Neural progenitor cell (in vitro differentiated cells): Measurements from ENCODE around the gene DSCAML1. TPM values are rescaled to one million over a fixed set of nuclear protein-coding genes. Genes with fewer than 3 reads are reported as not detected.
A peak's percentile ranks its signal among the peaks of the same experiment; 100 is the strongest.

Source experiments
- DNase-seq: peaks from one replicate; pipeline ENCODE4 v3.0.0-alpha.2; 2016; ENCODE audit warnings: low spot score
- H2AFZ ChIP-seq: fragments of 200-600 bp; sonication (generic); replicated peaks from 2 replicates; pipeline ENCODE4 v1.6.1; 2016; ENCODE audit warnings: antibody characterized with exemption
- H3F3A ChIP-seq: fragments of 200-600 bp; sonication (generic); 2 replicates; pipeline ENCODE4 v1.6.1; 2016; ENCODE audit warnings: antibody characterized with exemption, low read depth
- H3K27ac ChIP-seq: fragments of 200-600 bp; sonication (generic); 2 replicates; pipeline ENCODE4 v1.5.1; 2016; ENCODE audit warnings: mild to moderate bottlenecking
- H3K27me3 ChIP-seq: fragments of 200-600 bp; sonication (generic); 2 replicates; pipeline ENCODE4 v1.6.1; 2016; ENCODE audit warnings: mild to moderate bottlenecking, moderate library complexity
- H3K36me3 ChIP-seq: fragments of 200-600 bp; sonication (generic); 2 replicates; pipeline ENCODE4 v1.5.1; 2016
- H3K4me1 ChIP-seq: fragments of 200-600 bp; sonication (generic); 2 replicates; pipeline ENCODE4 v1.6.1; 2016; ENCODE audit warnings: mixed run types
- H3K4me2 ChIP-seq: fragments of 200-600 bp; sonication (generic); 2 replicates; pipeline ENCODE4 v1.6.1; 2016
- H3K4me3 ChIP-seq: fragments of 200-600 bp; sonication (generic); 2 replicates; pipeline ENCODE4 v1.5.1; 2016
- H3K79me2 ChIP-seq: fragments of 200-600 bp; sonication (generic); 2 replicates; pipeline ENCODE4 v1.6.1; 2016; ENCODE audit warnings: low read depth
- H3K9ac ChIP-seq: fragments of 200-600 bp; sonication (generic); 2 replicates; pipeline ENCODE4 v1.6.1; 2016
- H3K9me3 ChIP-seq: fragments of 200-600 bp; sonication (generic); 2 replicates; pipeline ENCODE4 v1.5.1; 2016; ENCODE audit warnings: low read depth
- H4K20me1 ChIP-seq: fragments of 200-600 bp; sonication (generic); 2 replicates; pipeline ENCODE4 v1.6.1; 2016; ENCODE audit warnings: low read depth
- H3K27ac Mint-ChIP-seq: 3 replicates; pipeline ENCODE4 v1.8.0; 2021; ENCODE audit warnings: mixed read lengths
- H3K27me3 Mint-ChIP-seq: 2 replicates; pipeline ENCODE4 v1.8.0; 2022; ENCODE audit warnings: low read depth, mild to moderate bottlenecking, inconsistent platforms, moderate library complexity, mixed read lengths; ENCODE audit not compliant: insufficient read depth
- H3K36me3 Mint-ChIP-seq: 3 replicates; pipeline ENCODE4 v1.8.0; 2021; ENCODE audit warnings: mixed read lengths
- H3K4me1 Mint-ChIP-seq: 3 replicates; pipeline ENCODE4 v1.8.0; 2021; ENCODE audit warnings: mixed read lengths
- H3K4me3 Mint-ChIP-seq: 3 replicates; pipeline ENCODE4 v1.8.0; 2021; ENCODE audit warnings: mild to moderate bottlenecking, moderate library complexity, mixed read lengths
- H3K9me3 Mint-ChIP-seq: 3 replicates; pipeline ENCODE4 v1.8.0; 2020; ENCODE audit warnings: mixed read lengths
- EZH2 ChIP-seq: fragments of 200-600 bp; sonication (generic); IDR thresholded peaks from 2 replicates; pipeline ENCODE4 v1.6.1; 2017; ENCODE audit warnings: antibody characterized with exemption, mild to moderate bottlenecking, moderate library complexity
- EZH2phosphoT487 ChIP-seq: fragments of 200-600 bp; sonication (generic); IDR thresholded peaks from 2 replicates; pipeline ENCODE4 v1.6.1; 2017; ENCODE audit warnings: antibody characterized with exemption
- total RNA-seq: library from RNA; depleted of rRNA; stranded (reverse); fragments of >200 nt; gene quantifications from 2 replicates; pipeline ENCODE4 v1.2.3, GENCODE V29; 2015; ENCODE audit warnings: low replicate concordance
- TF ChIP-seq, protein P1 (sequence below): fragments of 200-600 bp; sonication (generic); IDR thresholded peaks from 2 replicates; pipeline ENCODE4 v1.5.1; 2017; ENCODE audit warnings: antibody characterized with exemption, mild to moderate bottlenecking

Gene DSCAML1
- total RNA-seq, 1 donor from 2014 or later, result 0.06 TPM

DNA sequence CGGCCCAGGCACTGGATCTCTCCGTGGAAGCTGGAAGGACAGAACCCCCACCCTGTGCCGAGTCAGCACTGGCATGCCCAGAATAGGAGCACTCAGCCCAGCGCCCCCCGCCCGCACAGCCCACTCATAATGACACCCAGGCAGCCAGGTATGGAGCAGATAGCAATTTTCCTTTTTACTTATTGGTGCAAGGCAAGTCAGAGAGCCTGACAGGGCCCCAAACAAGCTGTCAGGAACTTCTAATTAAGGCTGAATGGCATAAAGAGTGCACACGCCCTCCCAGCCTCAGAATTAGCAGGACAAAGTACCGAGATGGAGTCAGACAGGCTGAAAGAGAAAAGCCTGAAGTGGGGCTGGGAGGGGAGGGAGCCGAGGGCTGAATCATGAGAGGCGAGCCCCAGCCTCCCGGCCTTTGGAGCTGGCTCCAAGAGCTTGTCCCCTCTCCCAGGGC, 76.9 kb downstream of the DSCAML1 start:
- peak overlapping the region; percentile 26 for H3K4me3 ChIP-seq

DNA sequence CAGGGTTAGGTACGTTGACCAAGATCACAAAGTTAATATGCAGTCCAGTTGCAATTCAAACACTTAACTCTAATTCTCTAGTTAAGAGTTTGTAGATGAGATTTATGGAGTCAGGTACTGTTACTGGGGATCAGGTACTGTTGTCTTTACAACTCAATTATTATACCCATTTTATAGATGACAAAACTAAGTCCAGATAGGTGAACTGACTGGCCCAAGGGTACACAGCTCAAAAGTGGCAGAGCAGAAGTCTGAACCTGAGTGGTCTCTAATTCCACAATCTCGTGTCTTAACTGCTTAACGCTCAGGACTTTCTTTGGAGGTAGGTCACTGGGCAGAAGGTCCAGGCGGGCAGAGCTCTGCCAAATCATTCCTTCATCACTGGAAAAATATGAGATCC, 77.5 kb downstream of the DSCAML1 start:
- no peak overlapping the region for H3K9ac ChIP-seq
- peaks cover 26% of the 10 kb centered on the region for H3K27me3 ChIP-seq
- H4K20me1 ChIP-seq, result no peaks in the 10 kb centered on the region
- no peaks in the 10 kb centered on the region for H3K36me3 Mint-ChIP-seq
- H3F3A ChIP-seq, result peaks cover 14% of the 10 kb centered on the region
- no peak for TF ChIP-seq EZH2
- TF ChIP-seq, protein P1, sequence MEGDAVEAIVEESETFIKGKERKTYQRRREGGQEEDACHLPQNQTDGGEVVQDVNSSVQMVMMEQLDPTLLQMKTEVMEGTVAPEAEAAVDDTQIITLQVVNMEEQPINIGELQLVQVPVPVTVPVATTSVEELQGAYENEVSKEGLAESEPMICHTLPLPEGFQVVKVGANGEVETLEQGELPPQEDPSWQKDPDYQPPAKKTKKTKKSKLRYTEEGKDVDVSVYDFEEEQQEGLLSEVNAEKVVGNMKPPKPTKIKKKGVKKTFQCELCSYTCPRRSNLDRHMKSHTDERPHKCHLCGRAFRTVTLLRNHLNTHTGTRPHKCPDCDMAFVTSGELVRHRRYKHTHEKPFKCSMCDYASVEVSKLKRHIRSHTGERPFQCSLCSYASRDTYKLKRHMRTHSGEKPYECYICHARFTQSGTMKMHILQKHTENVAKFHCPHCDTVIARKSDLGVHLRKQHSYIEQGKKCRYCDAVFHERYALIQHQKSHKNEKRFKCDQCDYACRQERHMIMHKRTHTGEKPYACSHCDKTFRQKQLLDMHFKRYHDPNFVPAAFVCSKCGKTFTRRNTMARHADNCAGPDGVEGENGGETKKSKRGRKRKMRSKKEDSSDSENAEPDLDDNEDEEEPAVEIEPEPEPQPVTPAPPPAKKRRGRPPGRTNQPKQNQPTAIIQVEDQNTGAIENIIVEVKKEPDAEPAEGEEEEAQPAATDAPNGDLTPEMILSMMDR, result no peak
- TF ChIP-seq EZH2phosphoT487, result no peak
- no peaks in the 10 kb centered on the region for H3K79me2 ChIP-seq
- peaks cover 72% of the 10 kb centered on the region for H3K4me1 Mint-ChIP-seq
- H3K27ac Mint-ChIP-seq, result no peak overlapping the region
- no peak overlapping the region for H2AFZ ChIP-seq
- H3K27ac ChIP-seq, result no peak overlapping the region
- no peaks in the 10 kb centered on the region for H3K36me3 ChIP-seq
- peak overlapping the region; percentile 26 for H3K4me3 ChIP-seq
- DNase-seq, result no peak
- no peaks in the 10 kb centered on the region for H3K9me3 ChIP-seq
- peak overlapping the region; percentile 82 for H3K4me2 ChIP-seq
- peaks cover 5% of the 10 kb centered on the region for H3K27me3 Mint-ChIP-seq
- H3K9me3 Mint-ChIP-seq, result no peaks in the 10 kb centered on the region
- H3K4me1 ChIP-seq, result peaks cover 50% of the 10 kb centered on the region
- no peak overlapping the region for H3K4me3 Mint-ChIP-seq

More for the DNA sequence above, 76.9 kb downstream of the DSCAML1 start:
- Histone ChIP-seq H3K4me1 (peaks cover 50% of the 10 kb centered on the region), H3K27me3 (peaks cover 26% of the 10 kb centered on the region), H3F3A (peaks cover 14% of the 10 kb centered on the region), H3K36me3 (no peaks in the 10 kb centered on the region), H3K9me3 (no peaks in the 10 kb centered on the region), H3K9ac (no peak overlapping the region), H2AFZ (peak overlapping the region; percentile 26), H4K20me1 (no peaks in the 10 kb centered on the region), H3K27ac (no peak overlapping the region), H3K79me2 (no peaks in the 10 kb centered on the region), H3K4me2 (peak overlapping the region; percentile 82)
- Mint-ChIP-seq H3K27me3 (peaks cover 5% of the 10 kb centered on the region), H3K9me3 (no peaks in the 10 kb centered on the region), H3K4me1 (peaks cover 74% of the 10 kb centered on the region), H3K36me3 (no peaks in the 10 kb centered on the region), H3K4me3 (peak overlapping the region; percentile 19), H3K27ac (no peak overlapping the region)
- TF ChIP-seq EZH2phosphoT487 (no peak), EZH2 (no peak)
- TF ChIP-seq, protein P1, result no peak
- DNase-seq, result peak; percentile 81

DNA sequence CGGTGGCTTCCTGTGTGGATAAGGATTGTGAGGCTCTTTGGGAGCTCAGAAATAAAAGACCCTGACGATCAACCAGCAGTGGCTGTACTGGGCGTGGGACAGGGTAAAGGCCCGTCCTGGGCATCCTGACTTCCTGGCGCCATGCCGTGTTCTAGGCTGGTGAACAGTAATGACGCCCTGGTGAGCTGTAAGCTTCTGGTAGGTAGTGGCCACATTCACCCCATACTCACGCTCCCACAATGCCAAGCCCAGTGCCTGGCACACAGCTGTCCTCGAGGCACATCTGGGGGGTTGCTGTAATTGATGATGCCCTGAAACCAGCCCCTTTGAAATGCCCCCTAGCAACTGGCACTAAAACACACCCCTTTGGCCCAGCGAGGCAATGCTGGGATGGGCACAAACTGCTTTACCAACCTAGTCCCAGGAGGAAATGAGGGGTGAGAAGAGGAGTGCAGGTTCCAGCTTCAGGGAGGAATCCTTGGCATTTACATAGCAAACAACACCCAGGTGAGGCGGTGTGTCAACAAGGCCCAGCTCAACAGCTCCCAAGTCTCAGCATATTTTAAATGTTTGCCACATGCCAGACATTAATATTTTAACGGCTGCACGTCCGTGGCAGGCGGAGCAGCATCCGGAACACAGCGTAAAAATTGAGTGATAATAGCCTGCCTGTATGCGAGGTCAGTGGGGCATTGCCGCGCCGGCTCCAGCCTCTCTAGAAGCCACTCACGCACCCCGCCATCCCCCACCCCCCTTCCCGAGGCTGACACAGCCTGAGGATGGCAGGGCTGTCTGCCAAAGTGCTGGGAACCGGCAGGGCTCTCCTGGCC, 79.3 kb downstream of the DSCAML1 start:
- peak; percentile 35 for DNase-seq

More for the DNA sequence above, 79.3 kb downstream of the DSCAML1 start:
- Histone ChIP-seq H3F3A (peaks cover 14% of the 10 kb centered on the region), H3K4me3 (no peak overlapping the region), H3K4me2 (peak overlapping the region; percentile 22), H3K79me2 (no peaks in the 10 kb centered on the region), H3K9ac (no peak overlapping the region), H3K27me3 (peaks cover 18% of the 10 kb centered on the region), H3K4me1 (peaks cover 47% of the 10 kb centered on the region), H4K20me1 (no peaks in the 10 kb centered on the region), H3K9me3 (no peaks in the 10 kb centered on the region), H3K36me3 (no peaks in the 10 kb centered on the region), H3K27ac (no peak overlapping the region), H2AFZ (no peak overlapping the region)
- Mint-ChIP-seq H3K9me3 (no peaks in the 10 kb centered on the region), H3K27ac (peak overlapping the region; percentile 28), H3K4me3 (no peak overlapping the region), H3K36me3 (no peaks in the 10 kb centered on the region), H3K27me3 (peaks cover 9% of the 10 kb centered on the region), H3K4me1 (peaks cover 66% of the 10 kb centered on the region)
- TF ChIP-seq, protein P1, result no peak
- TF ChIP-seq EZH2phosphoT487 (no peak), EZH2 (no peak)
